GM20000 (cell line): ENCODE measurements around the gene CELF3.
"Not testable (repeated sequence)": the region's sequence is repeated elsewhere in the genome, so short reads cannot be mapped to it uniquely, and the experiment has no call there.

Experiments used
- DNase-seq: peaks from one replicate; pipeline ENCODE4 v3.0.0; 2012; ENCODE audit warnings: low spot score
- TF ChIP-seq, protein P1 (sequence below): IDR thresholded peaks from 2 replicates; pipeline ENCODE4 v1.5.1; 2012; ENCODE audit warnings: mild to moderate bottlenecking, control low read depth; ENCODE audit errors: extremely low read depth, missing control alignments

CELF3 gene

GRCh38 chr1:151673407-151673806 lies 43.2 kb downstream of the CELF3 start:
- TF ChIP-seq, protein P1, sequence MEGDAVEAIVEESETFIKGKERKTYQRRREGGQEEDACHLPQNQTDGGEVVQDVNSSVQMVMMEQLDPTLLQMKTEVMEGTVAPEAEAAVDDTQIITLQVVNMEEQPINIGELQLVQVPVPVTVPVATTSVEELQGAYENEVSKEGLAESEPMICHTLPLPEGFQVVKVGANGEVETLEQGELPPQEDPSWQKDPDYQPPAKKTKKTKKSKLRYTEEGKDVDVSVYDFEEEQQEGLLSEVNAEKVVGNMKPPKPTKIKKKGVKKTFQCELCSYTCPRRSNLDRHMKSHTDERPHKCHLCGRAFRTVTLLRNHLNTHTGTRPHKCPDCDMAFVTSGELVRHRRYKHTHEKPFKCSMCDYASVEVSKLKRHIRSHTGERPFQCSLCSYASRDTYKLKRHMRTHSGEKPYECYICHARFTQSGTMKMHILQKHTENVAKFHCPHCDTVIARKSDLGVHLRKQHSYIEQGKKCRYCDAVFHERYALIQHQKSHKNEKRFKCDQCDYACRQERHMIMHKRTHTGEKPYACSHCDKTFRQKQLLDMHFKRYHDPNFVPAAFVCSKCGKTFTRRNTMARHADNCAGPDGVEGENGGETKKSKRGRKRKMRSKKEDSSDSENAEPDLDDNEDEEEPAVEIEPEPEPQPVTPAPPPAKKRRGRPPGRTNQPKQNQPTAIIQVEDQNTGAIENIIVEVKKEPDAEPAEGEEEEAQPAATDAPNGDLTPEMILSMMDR = no peak
- DNase-seq = no peak

- not testable (repeated sequence) for DNase-seq
Measured at GRCh38 chr1:151670036-151670675, 46.4 kb downstream of the CELF3 start.

GRCh38 chr1:151668090-151668489 lies 48.5 kb downstream of the CELF3 start:
- TF ChIP-seq, protein P1 = no peak
- DNase-seq = no peak

GRCh38 chr1:151661751-151662150 lies 54.9 kb downstream of the CELF3 start:
- TF ChIP-seq, protein P1 = no peak
- no peak for DNase-seq

DNA sequence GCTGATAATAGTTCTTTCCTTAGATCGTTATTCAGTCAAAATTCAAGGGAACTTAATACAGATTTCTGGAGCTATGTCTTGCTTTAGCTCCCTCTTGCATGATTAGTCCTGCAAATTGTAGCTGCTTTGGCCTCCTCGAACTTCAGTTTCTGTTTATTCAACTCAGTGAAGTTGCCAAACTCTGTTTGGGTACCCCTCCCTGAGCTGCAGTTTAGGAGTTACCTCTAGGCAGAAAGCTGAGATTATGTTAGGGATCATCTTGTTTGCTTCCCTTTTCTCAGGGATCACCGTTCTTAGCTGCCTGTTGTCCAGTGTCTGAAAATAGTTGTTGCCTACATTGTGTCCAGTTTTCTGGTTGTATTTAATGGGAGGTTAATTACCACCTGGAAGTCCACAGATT lies 61.2 kb downstream of the CELF3 start:
- no peak for DNase-seq
- TF ChIP-seq, protein P1 = no peak

GRCh38 chr1:151653397-151653796 lies 63.2 kb downstream of the CELF3 start:
- TF ChIP-seq, protein P1 = no peak
- DNase-seq = no peak
